GM12878 (cell line): Measurements from ENCODE around the gene DPP6. TPM values are rescaled to one million over a fixed set of nuclear protein-coding genes. Genes with fewer than 3 reads are reported as not detected.

Experiments used
- ATAC-seq: fragments of 200-7000 bp; cut with Tn5 transposase; 3 replicates; pipeline ENCODE4 v1.9.1; 2020; ENCODE audit warnings: mild to moderate bottlenecking, moderate library complexity
- BruUV-seq: library from RNA; stranded (reverse); fragments of 400-500 nt; replicated peaks from 2 replicates; lab custom pipeline; 2021; lab: Mats Ljungman, UMichigan
- CTCF ChIA-PET: fragments of 300-600 bp; sonication (Branson Sonifier 250); formaldehyde crosslinking; extraction: SDS; loops from one replicate; lab custom pipeline; 2021; ENCODE audit warnings: inconsistent platforms; lab: Yijun Ruan, JAX
- POLR2A ChIA-PET: fragments of 350-600 bp; formaldehyde crosslinking; extraction: SDS; loops from one replicate; lab custom pipeline; 2021; ENCODE audit warnings: inconsistent platforms; lab: Charles Lee
- RAD21 ChIA-PET: fragments of 300-600 bp; sonication (Branson Sonifier 250); formaldehyde crosslinking; loops from one replicate; lab custom pipeline; 2023; ENCODE audit warnings: antibody characterized with exemption; ENCODE audit not compliant: unreplicated experiment; lab: Charles Lee
- SMC1A ChIA-PET: fragments of 300-600 bp; sonication (Branson Sonifier 250); formaldehyde crosslinking; loops from one replicate; lab custom pipeline; 2023; ENCODE audit not compliant: unreplicated experiment, uncharacterized antibody; lab: Charles Lee
- DNase-seq: peaks from one replicate; pipeline ENCODE4 v3.0.0-alpha.2; 2011; ENCODE audit warnings: low read depth, low spot score
- FAIRE-seq: peaks from 3 replicates; lab custom pipeline; 2011; peaks lifted over from hg19 to GRCh38; lab: Jason Lieb, UNC
- H2AFZ ChIP-seq: 2 replicates; pipeline ENCODE4 v1.6.0; 2011; ENCODE audit warnings: low read depth, low read length, control low read depth; ENCODE audit not compliant: control insufficient read depth
- H3K27ac ChIP-seq: 2 replicates; pipeline ENCODE4 v1.5.1; 2011; ENCODE audit warnings: control low read depth; ENCODE audit not compliant: control insufficient read depth, insufficient read depth
- H3K27me3 ChIP-seq, 2 experiments: replicated peaks in 1 of 2; 2 replicates each; pipeline versions ENCODE4 v1.6.0 to v1.6.1; 2011; ENCODE audit warnings: low read length in 1 of 2; ENCODE audit not compliant: control insufficient read depth in 2 of 2, insufficient read depth in 2 of 2
- H3K36me3 ChIP-seq, 2 experiments: 2 replicates each; pipeline ENCODE4 v1.5.1; 2011; ENCODE audit warnings: low read length in 1 of 2; ENCODE audit not compliant: control insufficient read depth in 2 of 2, insufficient read depth in 2 of 2
- H3K4me1 ChIP-seq: 2 replicates; pipeline ENCODE4 v1.6.1; 2011; ENCODE audit warnings: mild to moderate bottlenecking, low read length, moderate library complexity, mixed read lengths; ENCODE audit not compliant: control insufficient read depth, insufficient read depth
- H3K4me2 ChIP-seq: 2 replicates; pipeline ENCODE4 v1.6.0; 2011; ENCODE audit warnings: control low read depth; ENCODE audit not compliant: control insufficient read depth, insufficient read depth
- H3K4me3 ChIP-seq: fragments of 200-600 bp; sonication (generic); 2 replicates; pipeline ENCODE4 v1.5.1; 2016
- H3K79me2 ChIP-seq: 2 replicates; pipeline ENCODE4 v1.6.0; 2011; ENCODE audit warnings: low read length; ENCODE audit not compliant: control insufficient read depth, insufficient read depth
- H3K9ac ChIP-seq: 2 replicates; pipeline ENCODE4 v1.8.0; 2011; ENCODE audit warnings: low read length, control low read depth, mixed read lengths; ENCODE audit not compliant: control insufficient read depth, insufficient read depth
- H3K9me3 ChIP-seq: replicated peaks from 3 replicates; pipeline ENCODE4 v1.5.1; 2011; ENCODE audit warnings: mild to moderate bottlenecking, low read length; ENCODE audit not compliant: control insufficient read depth, insufficient read depth
- H4K20me1 ChIP-seq: 2 replicates; pipeline ENCODE4 v1.6.0; 2011; ENCODE audit not compliant: control insufficient read depth, insufficient read depth
- CEBPB ChIP-seq, 2 experiments: fragments of 150-350 bp in 1 of 2; IDR thresholded peaks; 2 replicates each; pipeline ENCODE4 v1.6.1; 2012 to 2014; ENCODE audit warnings: low read depth in 2 of 2, low read length in 2 of 2, borderline replicate concordance in 1 of 2, inconsistent platforms in 1 of 2
- FOXM1 ChIP-seq: IDR thresholded peaks from 2 replicates; pipeline ENCODE4 v1.6.1; 2012; ENCODE audit warnings: low read depth, mild to moderate bottlenecking, inconsistent platforms, low read length, moderate library complexity
- HSF1 ChIP-seq: fragments of 150-350 bp; IDR thresholded peaks from 2 replicates; pipeline ENCODE4 v1.6.1; 2014; ENCODE audit warnings: mild to moderate bottlenecking, low read depth, low read length
- IKZF2 ChIP-seq, 2 experiments: fragments of 450-650 bp; IDR thresholded peaks; 2 replicates each; pipeline ENCODE4 v1.6.1; 2017; ENCODE audit warnings: mild to moderate bottlenecking in 2 of 2, moderate library complexity in 2 of 2
- MAX ChIP-seq: IDR thresholded peaks from 2 replicates; pipeline ENCODE4 v1.6.1; 2012; ENCODE audit warnings: low read depth, low read length, improper control_type of control experiment
- MEF2A ChIP-seq: IDR thresholded peaks from 2 replicates; pipeline ENCODE4 v1.6.1; 2011; ENCODE audit warnings: low read depth, mild to moderate bottlenecking, low read length, moderate library complexity; ENCODE audit not compliant: insufficient read depth
- MTA3 ChIP-seq: IDR thresholded peaks from 2 replicates; pipeline ENCODE4 v1.6.1; 2012; ENCODE audit warnings: low read length, inconsistent platforms, borderline replicate concordance
- NR2F1 ChIP-seq: fragments of 450-650 bp; conservative IDR thresholded peaks from 2 replicates; pipeline ENCODE4 v1.6.1; 2017; ENCODE audit warnings: mild to moderate bottlenecking
- REST ChIP-seq: IDR thresholded peaks from 2 replicates; pipeline ENCODE4 v1.6.1; 2012; ENCODE audit warnings: mild to moderate bottlenecking, low read depth, low read length
- STAT3 ChIP-seq: IDR thresholded peaks from 2 replicates; pipeline ENCODE4 v1.6.1; 2011; ENCODE audit warnings: low read depth, low read length, improper control_type of control experiment
- TCF3 ChIP-seq: IDR thresholded peaks from 2 replicates; pipeline ENCODE4 v1.6.1; 2012; ENCODE audit warnings: low read depth, mild to moderate bottlenecking, low read length, borderline replicate concordance; ENCODE audit not compliant: insufficient read depth
- WGBS: methylation state at CpG from one replicate; pipeline ENCODE4 v1.1.6; 2016; ENCODE audit warnings: low lambda C conversion rate; ENCODE audit not compliant: insufficient replicate concordance, insufficient coverage; ENCODE audit errors: missing lambda C conversion rate; 5-methylcytosine and 5-hydroxymethylcytosine counted together
- in situ Hi-C: fragments of 300-500 bp; cut with MboI; formaldehyde crosslinking; loops from 9 replicates; pipeline ENCODE4 v1.14.3; 2018; ENCODE audit warnings: mixed read lengths
- intact Hi-C: fragments of 100-400 bp; cut with micrococcal nuclease; formaldehyde crosslinking; loops from one replicate; pipeline ENCODE4 v1.14.2; 2022; ENCODE audit not compliant: unreplicated experiment
- polyA plus RNA-seq, 11 experiments: library from polyadenylated mRNA; depleted of rRNA in 4 of 11; unstranded in 6 of 11; stranded (reverse) in 5 of 11; fragments of >200 nt; fragmentation: Nextera tagmentation in 4 of 11; fragmentation: Illumina TruSeq in 1 of 11; extraction: Ambion mirVana in 4 of 11; extraction: Trizol in 1 of 11; gene quantifications; 1 replicate in 1 of 11; 2 replicates in 10 of 11; pipeline versions ENCODE4 v1.2.1 to v1.2.3, GENCODE V29; 2011 to 2016; ENCODE audit warnings: inconsistent platforms in 2 of 11, missing spikeins in 2 of 11, low read depth in 1 of 11
- total RNA-seq, 4 experiments: library from RNA; depleted of rRNA in 3 of 4; stranded (reverse); fragments of >200 nt in 3 of 4; fragmentation: Illumina TruSeq in 1 of 4; extraction: Trizol in 1 of 4; gene quantifications; 2 replicates each; pipeline versions ENCODE4 v1.2.1 to v1.2.3, GENCODE V29; 2013 to 2021

Gene DPP6
- total and polyA plus RNA-seq, 10 of the 15 experiments (the other 5 are each of a cell fraction or from before 2014, with no cell fraction given): not detected

- FAIRE-seq: no peak
- H3K27ac ChIP-seq: no peak overlapping the region
- WGBS: 0% methylated on average over 1 of the region's 1 CpG
- no peak overlapping the region for H3K4me2 ChIP-seq
- in situ Hi-C loops: no loop called here
- no peak overlapping the region for H2AFZ ChIP-seq
- H3K4me3 ChIP-seq: no peak overlapping the region
- no peaks in the 10 kb centered on the region for H3K36me3 ChIP-seq
- ChIA-PET SMC1A (no interaction called here), CTCF (interaction anchor here (1.1 kb wide), 1 partner anchor 45 kb away, joined by 3 read pairs; no protein-coding TSS in a partner anchor)
- no peak overlapping the region for H3K9ac ChIP-seq
- no peaks in the 10 kb centered on the region for H3K27me3 ChIP-seq
- ATAC-seq: no peak
- no peaks in the 10 kb centered on the region for H4K20me1 ChIP-seq
- H3K9me3 ChIP-seq: no peaks in the 10 kb centered on the region
- TF ChIP-seq REST (no peak), FOXM1 (no peak)
- TF ChIP-seq, all 136 proteins: peak for 0
- intact Hi-C loops: no loop called here
- Histone ChIP-seq H3K79me2 (no peaks in the 10 kb centered on the region), H3K4me1 (no peaks in the 10 kb centered on the region)
- BruUV-seq: no TSS peak
- DNase-seq: no peak
- RAD21 ChIA-PET: no interaction called here
- POLR2A ChIA-PET: no interaction called here
These were observed 601.1 kb downstream of the DPP6 start for GRCh38 chr7:154653281-154653680.

GRCh38 chr7:154656618-154657017 lies 604.4 kb downstream of the DPP6 start:
- ChIA-PET POLR2A (no interaction called here), RAD21 (no interaction called here), SMC1A (no interaction called here), CTCF (no interaction called here)
- WGBS: 32% methylated on average over 8 of the region's 10 CpGs
- H3K79me2 ChIP-seq: no peaks in the 10 kb centered on the region
- FAIRE-seq: no peak
- H3K9ac ChIP-seq: no peak overlapping the region
- H3K27me3 ChIP-seq: no peaks in the 10 kb centered on the region
- intact Hi-C loops (no loop called here), in situ Hi-C loops (no loop called here)
- no peaks in the 10 kb centered on the region for H3K4me1 ChIP-seq
- no peak overlapping the region for H2AFZ ChIP-seq
- H3K4me3 ChIP-seq: no peak overlapping the region
- H3K36me3 ChIP-seq: no peaks in the 10 kb centered on the region
- no TSS peak for BruUV-seq
- no peak overlapping the region for H3K4me2 ChIP-seq
- no peak overlapping the region for H3K27ac ChIP-seq
- H3K9me3 ChIP-seq: no peaks in the 10 kb centered on the region
- no peaks in the 10 kb centered on the region for H4K20me1 ChIP-seq
- no peak for DNase-seq
- no peak for ATAC-seq
- TF ChIP-seq IKZF2 (IDR thresholded peaks at IDR 0.05): no peak
- no peak for TF ChIP-seq NR2F1
- no peak for TF ChIP-seq CEBPB (IDR thresholded peaks at IDR 0.05; ENCODE audit: borderline replicate concordance in 1 of 2, low read depth in 2 of 2, low read length in 2 of 2)
- no peak for TF ChIP-seq HSF1
- no peak for TF ChIP-seq MAX
- TF ChIP-seq TCF3: no peak
- TF ChIP-seq STAT3: no peak
- TF ChIP-seq MTA3: no peak
- no peak for TF ChIP-seq MEF2A
